Cardiac fibroblast (primary cell): Measurements from ENCODE around the gene PDE4D.

Source experiments
- DNase-seq, 2 donors: peaks; one replicate each; pipeline versions ENCODE4 v3.0.0 to v3.0.0-alpha.2; 2010; ENCODE audit warnings: low read depth in 2 of 2
- H3K4me3 ChIP-seq, 2 donors: replicated peaks in 1 of 2; 1 replicate in 1 of 2; 2 replicates in 1 of 2; pipeline ENCODE4 v1.5.1; 2011; ENCODE audit warnings: low read depth in 2 of 2, low read length in 2 of 2, mild to moderate bottlenecking in 2 of 2, moderate library complexity in 1 of 2
- CTCF ChIP-seq: IDR thresholded peaks from one replicate; pipeline ENCODE4 v1.5.1; 2011; ENCODE audit warnings: low read depth, mild to moderate bottlenecking, low read length, inconsistent platforms

The PDE4D gene

GRCh38 chr5:59049095-59049494 lies 844.4 kb downstream of the PDE4D start:
- no peak for TF ChIP-seq CTCF

GRCh38 chr5:59042201-59043055 lies 851.1 kb downstream of the PDE4D start:
- peak; percentile 63 to 77 for DNase-seq
- no peak for TF ChIP-seq CTCF
- H3K4me3 ChIP-seq: no peak overlapping the region

More at GRCh38 chr5:59049095-59049494, 844.4 kb downstream of the PDE4D start:
- no peak for DNase-seq
- no peak overlapping the region for H3K4me3 ChIP-seq

GRCh38 chr5:59041355-59041754 lies 852.2 kb downstream of the PDE4D start:
- no peak for TF ChIP-seq CTCF
- no peak overlapping the region for H3K4me3 ChIP-seq
- DNase-seq: no peak

GRCh38 chr5:59040804-59041201 lies 852.7 kb downstream of the PDE4D start:
- no peak overlapping the region for H3K4me3 ChIP-seq
- DNase-seq: no peak
- no peak for TF ChIP-seq CTCF

- TF ChIP-seq CTCF: no peak
- H3K4me3 ChIP-seq: peak overlapping the region; percentile 82 to 83
- peak; percentile 88 for DNase-seq
Measured at GRCh38 chr5:59040024-59040803, 853.3 kb downstream of the PDE4D start.

- DNase-seq: peak; percentile 82 to 89
- no peak for TF ChIP-seq CTCF
- peak overlapping the region; percentile 82 to 83 for H3K4me3 ChIP-seq
Measured at GRCh38 chr5:59039296-59040023, 854.1 kb downstream of the PDE4D start.
